Activated naive CD8-positive, alpha-beta T cell treated with anti-CD3 and anti-CD28 coated beads for 36 hours (primary cell): ENCODE measurements around the gene ZFAND3. TPM values are rescaled to one million over a fixed set of nuclear protein-coding genes. Genes with fewer than 3 reads are reported as not detected.
A peak's percentile ranks its signal among the peaks of the same experiment; 100 is the strongest.

Experiments
- DNase-seq: peaks from one replicate; pipeline ENCODE4 v3.0.0; 2021
- H3K27ac Mint-ChIP-seq: one replicate; pipeline ENCODE4 v1.8.0; 2022; ENCODE audit warnings: mild to moderate bottlenecking, moderate library complexity, mixed read lengths
- H3K27me3 Mint-ChIP-seq: one replicate; pipeline ENCODE4 v1.8.0; 2022; ENCODE audit warnings: mild to moderate bottlenecking, mixed read lengths
- H3K36me3 Mint-ChIP-seq: one replicate; pipeline ENCODE4 v1.8.0; 2021; ENCODE audit warnings: mild to moderate bottlenecking, mixed read lengths
- H3K4me1 Mint-ChIP-seq: one replicate; pipeline ENCODE4 v1.8.0; 2021; ENCODE audit warnings: mixed read lengths
- H3K4me3 Mint-ChIP-seq: one replicate; pipeline ENCODE4 v1.8.0; 2022; ENCODE audit warnings: mild to moderate bottlenecking, moderate library complexity, mixed read lengths
- H3K9me3 Mint-ChIP-seq: one replicate; pipeline ENCODE4 v1.8.0; 2022; ENCODE audit warnings: mixed read lengths
- total RNA-seq, 2 experiments: library from RNA; stranded (reverse); gene quantifications; one replicate each; pipeline ENCODE4 v1.2.3, GENCODE V29; 2021

Gene ZFAND3
- total RNA-seq, 2 experiments from 2014 or later: 36.3 to 38.5 TPM

DNA sequence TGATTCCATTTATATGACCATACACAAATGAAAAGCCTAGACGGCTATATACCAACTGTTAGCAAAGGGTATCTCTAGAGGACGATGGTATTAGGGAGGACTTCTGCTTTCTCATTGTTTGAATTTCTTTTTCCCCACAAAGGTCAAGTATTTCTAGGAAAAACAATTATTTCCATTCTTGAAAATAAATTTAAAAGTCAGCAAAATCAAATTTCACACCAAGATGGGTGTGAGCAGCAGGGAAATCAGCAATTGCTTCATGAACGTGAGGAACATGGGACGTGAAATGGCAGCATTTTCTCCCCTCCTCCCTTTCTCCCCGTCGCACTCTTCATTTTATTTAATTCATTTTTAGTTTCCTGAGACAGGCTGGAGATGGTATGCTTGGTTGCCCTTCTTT lies 5.2 kb upstream of the ZFAND3 start:
- H3K27me3 Mint-ChIP-seq: peaks cover 3% of the 10 kb centered on the region
- no peak for DNase-seq
- H3K9me3 Mint-ChIP-seq: no peaks in the 10 kb centered on the region
- H3K36me3 Mint-ChIP-seq: no peaks in the 10 kb centered on the region
- no peak overlapping the region for H3K27ac Mint-ChIP-seq
- H3K4me3 Mint-ChIP-seq: no peak overlapping the region
- H3K4me1 Mint-ChIP-seq: peaks cover 9% of the 10 kb centered on the region

DNA sequence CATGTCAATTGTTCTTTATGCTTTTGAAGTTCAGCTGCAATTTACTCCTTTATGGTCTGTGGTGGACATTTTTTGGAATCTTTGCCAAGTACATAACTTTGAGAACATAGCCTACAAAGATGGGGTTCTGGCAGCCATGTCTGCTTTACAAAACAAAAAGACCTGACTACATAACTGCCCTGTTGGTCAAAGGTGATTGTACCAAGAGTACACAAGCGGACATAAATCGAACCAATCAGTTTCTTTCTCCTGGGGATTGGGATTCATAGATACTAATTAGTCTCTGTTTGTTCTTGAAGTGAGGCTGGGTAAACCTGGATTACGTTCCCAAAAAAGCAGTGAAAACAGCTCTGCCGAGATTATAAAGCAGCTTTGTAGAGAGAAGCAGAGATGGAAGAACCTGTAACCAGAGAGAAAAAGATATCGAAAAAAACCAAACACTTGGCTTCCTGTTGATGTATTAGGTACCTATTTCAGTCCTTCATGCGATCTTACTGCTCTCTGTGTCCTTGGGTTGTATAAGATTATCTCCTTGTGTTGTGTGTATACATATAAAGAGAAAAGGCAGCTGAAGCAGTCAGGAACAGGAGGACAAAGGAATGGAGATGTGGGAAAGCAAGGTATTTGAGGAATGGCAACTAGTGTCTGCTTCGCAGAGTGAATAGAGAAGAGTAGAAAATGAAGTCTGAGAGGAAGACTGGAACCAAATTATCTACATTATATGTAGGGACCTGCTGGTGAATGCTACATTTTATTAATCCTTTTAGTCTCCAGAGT lies 2.7 kb upstream of the ZFAND3 start:
- Mint-ChIP-seq H3K36me3 (peaks cover 7% of the 10 kb centered on the region), H3K27ac (no peak overlapping the region), H3K4me3 (no peak overlapping the region), H3K4me1 (peaks cover 22% of the 10 kb centered on the region), H3K27me3 (no peaks in the 10 kb centered on the region), H3K9me3 (no peaks in the 10 kb centered on the region)
- DNase-seq: no peak

GRCh38 chr6:37818536-37819176 lies 871 bp upstream of the ZFAND3 start:
- H3K27me3 Mint-ChIP-seq: no peaks in the 10 kb centered on the region
- peaks cover 38% of the 10 kb centered on the region for H3K4me1 Mint-ChIP-seq
- H3K27ac Mint-ChIP-seq: peak overlapping the region; percentile 96
- peaks cover 14% of the 10 kb centered on the region for H3K36me3 Mint-ChIP-seq
- no peaks in the 10 kb centered on the region for H3K9me3 Mint-ChIP-seq
- H3K4me3 Mint-ChIP-seq: peak overlapping the region; percentile 99
- peak; percentile 90 for DNase-seq

DNA sequence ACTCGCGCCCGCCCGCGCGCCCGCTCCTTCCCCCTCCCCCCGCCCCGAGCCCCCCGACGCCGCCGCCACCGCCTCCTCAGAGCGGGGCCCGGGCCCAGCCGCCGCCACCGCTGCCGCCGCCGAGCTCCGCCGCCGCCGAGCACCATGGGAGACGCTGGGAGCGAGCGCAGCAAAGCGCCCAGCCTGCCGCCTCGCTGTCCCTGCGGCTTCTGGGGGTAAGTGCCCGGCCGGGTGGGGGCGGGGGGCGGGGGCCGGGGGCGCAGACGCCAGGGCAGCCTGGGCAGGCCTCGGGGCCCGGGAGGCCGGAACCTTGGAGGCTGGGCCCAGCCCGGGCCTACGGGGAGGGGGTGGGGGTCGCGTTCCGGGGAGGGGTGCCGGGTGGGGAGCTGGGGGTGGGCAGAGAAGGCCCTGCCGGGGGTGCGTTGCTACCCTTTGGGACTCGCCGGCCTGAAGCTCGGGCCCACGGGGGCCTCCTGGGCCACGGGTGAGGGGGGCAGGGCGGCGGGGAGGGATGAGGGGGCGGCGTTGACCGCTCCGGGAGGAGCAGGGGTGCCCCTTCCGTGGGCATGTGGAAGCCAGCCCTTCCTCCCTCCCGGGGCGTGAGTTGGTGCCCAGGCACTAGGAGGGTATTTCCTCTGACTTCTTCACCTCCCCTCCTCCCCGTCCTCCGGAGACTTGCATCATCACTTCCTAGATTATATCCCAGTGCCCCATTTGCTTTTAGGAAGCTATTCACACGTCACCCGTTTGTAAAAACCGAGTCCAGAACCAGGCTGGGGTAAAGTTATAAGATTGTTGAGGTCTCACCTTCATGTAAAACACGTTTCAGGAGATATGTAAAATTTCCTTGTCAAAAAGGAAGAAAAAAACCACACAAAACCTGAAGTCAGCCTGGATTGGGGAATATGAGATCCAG lies 533 bp downstream of the ZFAND3 start:
- Mint-ChIP-seq H3K27me3 (no peaks in the 10 kb centered on the region), H3K36me3 (peaks cover 14% of the 10 kb centered on the region), H3K27ac (peak overlapping the region; percentile 93), H3K4me1 (peaks cover 48% of the 10 kb centered on the region), H3K4me3 (peak overlapping the region; percentile 99), H3K9me3 (no peaks in the 10 kb centered on the region)
- DNase-seq: peak; percentile 52

- DNase-seq: no peak
- Mint-ChIP-seq H3K9me3 (no peaks in the 10 kb centered on the region), H3K27me3 (no peaks in the 10 kb centered on the region), H3K36me3 (peaks cover 14% of the 10 kb centered on the region), H3K27ac (peak overlapping the region; percentile 93), H3K4me3 (peak overlapping the region; percentile 94), H3K4me1 (peaks cover 50% of the 10 kb centered on the region)
These were observed 1.2 kb downstream of the ZFAND3 start for GRCh38 chr6:37820718-37821079.

DNA sequence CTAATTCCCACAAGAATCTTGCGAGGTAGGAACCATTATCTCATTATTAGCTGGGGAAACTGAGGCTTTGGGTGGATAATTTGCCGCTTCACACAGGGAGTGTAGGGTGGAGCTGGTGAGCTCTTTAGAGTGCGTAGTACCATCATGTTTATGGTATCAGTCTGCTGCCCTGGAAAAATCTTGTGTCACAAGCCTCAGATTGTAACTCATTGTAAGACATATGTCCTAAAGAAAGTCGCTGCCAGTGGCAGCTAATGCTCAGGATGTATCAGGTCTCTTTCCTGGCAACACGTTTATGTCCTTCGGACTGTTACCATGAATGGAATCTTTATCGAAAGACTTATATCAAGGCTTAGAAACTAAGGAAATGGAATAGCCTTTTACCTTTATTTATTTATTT lies 1.9 kb downstream of the ZFAND3 start:
- peaks cover 58% of the 10 kb centered on the region for H3K4me1 Mint-ChIP-seq
- H3K27ac Mint-ChIP-seq: no peak overlapping the region
- H3K36me3 Mint-ChIP-seq: peaks cover 19% of the 10 kb centered on the region
- no peaks in the 10 kb centered on the region for H3K9me3 Mint-ChIP-seq
- no peaks in the 10 kb centered on the region for H3K27me3 Mint-ChIP-seq
- H3K4me3 Mint-ChIP-seq: peak overlapping the region; percentile 94
- DNase-seq: no peak

- peak overlapping the region; percentile 27 for H3K27ac Mint-ChIP-seq
- peaks cover 23% of the 10 kb centered on the region for H3K36me3 Mint-ChIP-seq
- no peaks in the 10 kb centered on the region for H3K27me3 Mint-ChIP-seq
- H3K9me3 Mint-ChIP-seq: no peaks in the 10 kb centered on the region
- H3K4me1 Mint-ChIP-seq: peaks cover 65% of the 10 kb centered on the region
- H3K4me3 Mint-ChIP-seq: no peak overlapping the region
- peak; percentile 23 for DNase-seq
These were observed 3.5 kb downstream of the ZFAND3 start for GRCh38 chr6:37822851-37823682.

GRCh38 chr6:37824170-37824569 lies 4.6 kb downstream of the ZFAND3 start:
- H3K4me3 Mint-ChIP-seq: no peak overlapping the region
- peaks cover 23% of the 10 kb centered on the region for H3K36me3 Mint-ChIP-seq
- H3K4me1 Mint-ChIP-seq: peaks cover 64% of the 10 kb centered on the region
- no peak for DNase-seq
- H3K27ac Mint-ChIP-seq: no peak overlapping the region
- no peaks in the 10 kb centered on the region for H3K27me3 Mint-ChIP-seq
- H3K9me3 Mint-ChIP-seq: no peaks in the 10 kb centered on the region

DNA sequence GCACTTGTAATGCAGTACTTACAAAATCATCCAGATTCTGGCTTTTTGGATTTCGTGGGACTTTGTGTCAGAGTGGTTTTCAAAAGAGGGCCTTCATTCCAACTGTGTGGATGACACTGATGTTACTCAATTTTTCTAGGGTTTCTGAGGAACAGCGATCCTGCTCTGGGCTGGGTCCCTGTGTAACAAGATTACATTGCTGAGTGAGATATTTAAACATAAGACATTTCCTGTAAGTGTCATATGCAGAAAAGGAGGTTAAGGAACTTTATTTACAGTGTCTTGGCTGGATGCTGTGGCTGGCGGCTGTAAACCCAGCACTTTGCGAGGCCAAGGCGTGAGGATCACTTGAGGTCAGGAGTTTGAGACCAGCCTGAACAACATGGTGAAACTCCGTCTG lies 6.7 kb downstream of the ZFAND3 start:
- no peak overlapping the region for H3K27ac Mint-ChIP-seq
- no peaks in the 10 kb centered on the region for H3K27me3 Mint-ChIP-seq
- no peak for DNase-seq
- H3K9me3 Mint-ChIP-seq: no peaks in the 10 kb centered on the region
- peaks cover 16% of the 10 kb centered on the region for H3K36me3 Mint-ChIP-seq
- H3K4me3 Mint-ChIP-seq: no peak overlapping the region
- peaks cover 68% of the 10 kb centered on the region for H3K4me1 Mint-ChIP-seq

DNA sequence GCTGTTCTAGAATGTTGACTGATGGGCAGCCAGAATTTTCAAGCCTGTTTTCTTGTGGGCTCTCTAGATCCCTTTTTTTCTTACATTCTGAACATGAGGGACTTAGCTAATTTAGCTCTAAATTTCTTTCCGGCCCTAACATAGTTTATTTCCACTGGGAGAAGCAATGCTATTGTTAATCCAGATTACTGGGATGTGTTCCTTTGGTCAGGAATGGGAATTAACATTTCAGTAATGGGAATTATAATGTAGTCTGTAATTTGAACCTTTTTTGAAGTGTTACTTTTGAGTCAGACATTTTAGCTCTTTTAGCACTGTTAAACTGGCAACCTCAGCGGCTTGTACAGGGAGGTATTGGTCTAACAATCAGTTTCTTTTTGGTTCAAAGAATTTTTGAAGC lies 7.5 kb downstream of the ZFAND3 start:
- H3K27ac Mint-ChIP-seq: no peak overlapping the region
- no peak overlapping the region for H3K4me3 Mint-ChIP-seq
- no peaks in the 10 kb centered on the region for H3K9me3 Mint-ChIP-seq

GRCh38 chr6:37827603-37828265 lies 8.2 kb downstream of the ZFAND3 start:
- H3K4me3 Mint-ChIP-seq: no peak overlapping the region
- H3K36me3 Mint-ChIP-seq: peaks cover 19% of the 10 kb centered on the region
- H3K27me3 Mint-ChIP-seq: no peaks in the 10 kb centered on the region
- H3K9me3 Mint-ChIP-seq: no peaks in the 10 kb centered on the region
- no peak for DNase-seq
- H3K27ac Mint-ChIP-seq: peak overlapping the region; percentile 43
- peaks cover 65% of the 10 kb centered on the region for H3K4me1 Mint-ChIP-seq

More for the DNA sequence above, 7.5 kb downstream of the ZFAND3 start:
- Mint-ChIP-seq H3K27me3 (no peaks in the 10 kb centered on the region), H3K4me1 (peaks cover 68% of the 10 kb centered on the region), H3K36me3 (peaks cover 19% of the 10 kb centered on the region)
- no peak for DNase-seq

- no peak overlapping the region for H3K27ac Mint-ChIP-seq
- peaks cover 36% of the 10 kb centered on the region for H3K36me3 Mint-ChIP-seq
- H3K27me3 Mint-ChIP-seq: no peaks in the 10 kb centered on the region
- H3K4me1 Mint-ChIP-seq: peaks cover 48% of the 10 kb centered on the region
- H3K4me3 Mint-ChIP-seq: no peak overlapping the region
- H3K9me3 Mint-ChIP-seq: peaks cover 4% of the 10 kb centered on the region
- no peak for DNase-seq
These were observed 10.7 kb downstream of the ZFAND3 start for GRCh38 chr6:37830225-37830624.

- Mint-ChIP-seq H3K27ac (no peak overlapping the region), H3K27me3 (no peaks in the 10 kb centered on the region), H3K4me3 (no peak overlapping the region), H3K36me3 (peaks cover 30% of the 10 kb centered on the region), H3K9me3 (peaks cover 4% of the 10 kb centered on the region), H3K4me1 (peaks cover 46% of the 10 kb centered on the region)
- no peak for DNase-seq
These were observed 11.9 kb downstream of the ZFAND3 start for GRCh38 chr6:37831457-37831856.

GRCh38 chr6:37835923-37836322 lies 16.4 kb downstream of the ZFAND3 start:
- peaks cover 4% of the 10 kb centered on the region for H3K9me3 Mint-ChIP-seq
- no peak overlapping the region for H3K27ac Mint-ChIP-seq
- no peak for DNase-seq
- H3K36me3 Mint-ChIP-seq: peaks cover 56% of the 10 kb centered on the region
- no peak overlapping the region for H3K4me3 Mint-ChIP-seq
- peaks cover 38% of the 10 kb centered on the region for H3K4me1 Mint-ChIP-seq
- no peaks in the 10 kb centered on the region for H3K27me3 Mint-ChIP-seq
